ENCODE results near the gene PCDHGB1. TPM values are rescaled to one million over a fixed set of nuclear protein-coding genes. Genes with fewer than 3 reads are reported as not detected.

PCDHGB1 gene
- total RNA-seq, result 0.49 and 2.9 TPM in 2 replicates

DNA sequence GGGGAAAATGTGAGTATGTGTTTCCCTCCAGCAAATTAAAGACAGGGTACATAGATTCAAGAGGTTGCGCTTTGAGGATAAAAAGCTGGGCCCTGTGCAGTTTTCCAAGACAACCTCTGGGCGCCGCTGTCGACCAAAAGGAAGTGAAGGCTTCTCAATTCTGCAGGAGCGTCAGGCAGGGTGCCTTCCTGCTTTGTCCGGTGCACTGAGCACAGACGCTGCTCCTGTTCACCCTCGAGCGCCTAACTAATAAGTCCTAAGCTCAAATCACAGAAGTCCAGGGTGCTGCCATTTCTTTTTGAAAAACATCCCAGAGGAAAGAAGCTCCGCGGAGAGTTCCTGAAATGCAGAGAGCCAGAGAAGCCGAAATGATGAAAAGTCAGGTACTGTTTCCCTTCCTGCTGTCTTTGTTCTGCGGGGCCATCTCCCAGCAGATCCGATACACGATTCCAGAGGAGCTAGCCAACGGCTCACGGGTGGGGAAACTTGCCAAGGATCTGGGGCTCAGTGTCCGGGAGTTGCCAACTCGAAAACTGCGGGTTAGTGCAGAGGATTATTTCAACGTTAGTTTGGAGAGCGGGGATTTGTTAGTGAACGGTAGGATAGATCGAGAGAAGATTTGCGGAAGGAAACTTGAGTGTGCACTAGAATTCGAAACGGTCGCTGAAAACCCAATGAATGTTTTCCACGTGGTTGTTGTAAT lies at the start of gene PCDHGB1:
Gene PCDHGB1 (plus strand): TSS at position 183 of the 703 bp plus-strand sequence. CDS start 162 bp downstream, at position 345.

DNA sequence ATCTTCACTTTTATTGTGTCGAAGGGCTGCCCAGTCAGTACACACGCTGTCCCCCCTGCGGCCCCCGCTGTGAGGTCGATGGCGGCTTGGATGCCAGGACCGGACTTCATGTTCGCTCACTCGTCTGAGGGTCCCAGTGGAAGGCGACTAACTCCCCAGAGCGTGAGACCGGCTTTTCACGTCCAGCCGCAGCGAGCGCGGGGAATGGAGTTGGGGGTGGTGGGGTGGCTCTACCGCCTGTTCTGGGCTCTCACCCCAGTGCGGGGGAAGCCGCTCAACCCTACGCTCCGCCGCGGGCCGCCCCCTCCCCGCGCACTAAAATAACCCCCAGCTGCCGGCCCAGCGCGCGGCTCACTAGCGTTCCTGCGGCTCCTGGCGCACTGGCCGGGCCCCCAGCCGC lies 46.1 kb upstream of the PCDHGB1 start, which contains the start of gene SLC25A2:
Gene SLC25A2 (minus strand): TSS at position 294 of the 400 bp plus-strand sequence. CDS start 184 bp downstream, at position 110.

GRCh38 chr5:141320225-141321169 lies 29.4 kb upstream of the PCDHGB1 start, which contains the start of gene TAF7:
TAF7 (minus strand) TSS chr5:141320784; CDS start chr5:141320044, 740 bp downstream.

GRCh38 chr5:141330299-141331080 lies 19.4 kb upstream of the PCDHGB1 start, which contains the start of gene PCDHGA1:
PCDHGA1 (plus strand) TSS chr5:141330514.

GRCh38 chr5:141338538-141339306 lies 11.2 kb upstream of the PCDHGB1 start, which contains the start of gene PCDHGA2:
PCDHGA2 (plus strand) TSS chr5:141338760.

GRCh38 chr5:141343242-141343952 lies 6.5 kb upstream of the PCDHGB1 start, which contains the start of gene PCDHGA3:
PCDHGA3 (plus strand) TSS chr5:141343829; CDS start chr5:141344034, 205 bp downstream.

DNA sequence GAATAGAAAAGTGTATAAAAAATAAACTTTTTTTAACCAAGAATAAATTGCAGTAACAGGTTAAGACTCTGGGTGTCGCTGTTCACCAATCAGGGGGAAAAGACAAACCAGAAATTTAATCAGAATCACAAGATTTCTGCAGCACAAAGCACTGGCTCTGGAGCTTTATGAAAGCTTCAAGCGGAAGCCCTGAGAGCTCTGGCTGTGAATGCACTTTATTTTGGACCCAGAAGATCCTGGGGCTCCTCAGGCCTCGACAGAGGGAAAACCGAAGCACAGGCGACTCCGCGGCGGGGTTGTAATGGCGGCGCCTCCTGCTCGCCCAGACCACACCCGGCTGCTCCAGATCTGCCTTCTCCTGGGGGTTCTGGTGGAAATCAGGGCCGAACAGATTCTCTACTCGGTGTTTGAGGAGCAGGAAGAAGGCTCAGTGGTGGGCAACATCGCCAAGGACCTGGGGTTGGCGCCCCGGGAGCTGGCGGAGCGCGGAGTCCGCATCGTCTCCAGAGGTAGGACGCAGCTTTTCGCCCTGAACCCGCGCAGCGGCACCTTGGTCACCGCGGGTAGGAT lies 5.1 kb downstream of the PCDHGB1 start, which contains the start of gene PCDHGA4:
Gene PCDHGA4 (plus strand): TSS at position 122 of the 570 bp plus-strand sequence. CDS start 87 bp downstream, at position 209.

DNA sequence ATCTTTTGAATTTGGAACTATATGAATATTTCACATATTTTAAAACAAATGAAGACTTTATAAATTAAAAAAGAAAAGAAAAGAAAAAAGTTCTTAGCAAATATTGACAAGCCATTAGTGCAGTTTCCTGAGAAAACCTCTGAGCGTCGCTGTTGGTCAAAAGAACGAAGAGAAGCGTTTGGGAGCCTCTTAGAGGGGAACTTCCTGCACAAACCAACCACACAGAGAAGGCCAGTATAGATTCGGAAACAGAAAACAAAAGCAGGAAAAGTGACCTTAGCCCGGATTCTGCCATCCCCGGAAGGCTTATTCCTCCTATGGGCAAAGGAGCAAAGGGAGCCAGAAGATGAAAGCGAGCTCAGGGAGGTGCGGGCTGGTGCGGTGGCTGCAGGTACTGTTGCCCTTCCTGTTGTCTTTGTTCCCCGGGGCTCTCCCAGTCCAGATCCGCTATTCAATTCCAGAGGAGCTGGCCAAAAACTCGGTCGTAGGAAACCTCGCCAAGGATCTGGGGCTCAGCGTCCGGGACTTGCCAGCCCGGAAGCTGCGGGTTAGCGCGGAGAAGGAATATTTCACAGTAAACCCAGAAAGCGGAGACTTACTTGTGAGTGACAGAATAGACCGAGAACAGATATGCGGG lies 10.0 kb downstream of the PCDHGB1 start, which contains the start of gene PCDHGB2:
Gene PCDHGB2 (plus strand): TSS at position 205 of the 637 bp plus-strand sequence. CDS start 142 bp downstream, at position 347.

DNA sequence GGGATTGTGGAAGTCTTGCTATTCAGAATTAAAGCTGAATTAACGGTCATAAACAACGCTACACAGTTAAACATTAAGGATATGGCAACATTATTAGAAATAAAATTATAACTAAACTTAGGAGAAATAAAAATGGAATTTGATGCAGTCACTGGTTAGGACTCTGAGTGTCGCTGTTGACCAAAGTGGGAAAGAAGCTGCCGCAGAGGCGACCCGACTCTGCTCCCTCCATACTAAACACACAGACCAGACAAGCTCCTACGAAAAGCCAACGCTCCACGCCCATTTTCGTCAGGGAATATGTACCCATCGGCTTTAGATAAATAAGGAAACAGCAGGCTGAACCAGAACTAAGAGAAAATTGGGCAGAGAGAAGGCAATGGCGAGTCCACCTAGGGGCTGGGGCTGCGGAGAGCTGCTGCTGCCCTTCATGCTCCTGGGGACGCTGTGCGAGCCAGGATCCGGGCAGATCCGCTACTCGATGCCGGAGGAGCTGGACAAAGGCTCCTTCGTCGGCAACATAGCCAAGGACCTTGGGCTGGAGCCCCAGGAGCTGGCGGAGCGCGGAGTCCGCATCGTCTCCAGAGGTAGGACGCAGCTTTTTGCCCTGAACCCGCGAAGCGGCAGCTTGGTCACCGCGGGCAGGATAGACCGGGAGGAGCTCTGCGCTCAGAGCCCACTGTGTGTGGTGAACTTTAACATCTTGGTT lies 14.2 kb downstream of the PCDHGB1 start, which contains the start of gene PCDHGA5:
Gene PCDHGA5 (plus strand): TSS at position 211 of the 709 bp plus-strand sequence. CDS start 169 bp downstream, at position 380.

GRCh38 chr5:141369994-141370848 lies 20.3 kb downstream of the PCDHGB1 start, which contains the start of gene PCDHGB3:
PCDHGB3 (plus strand) TSS chr5:141370242; CDS start chr5:141370395, 153 bp downstream.

DNA sequence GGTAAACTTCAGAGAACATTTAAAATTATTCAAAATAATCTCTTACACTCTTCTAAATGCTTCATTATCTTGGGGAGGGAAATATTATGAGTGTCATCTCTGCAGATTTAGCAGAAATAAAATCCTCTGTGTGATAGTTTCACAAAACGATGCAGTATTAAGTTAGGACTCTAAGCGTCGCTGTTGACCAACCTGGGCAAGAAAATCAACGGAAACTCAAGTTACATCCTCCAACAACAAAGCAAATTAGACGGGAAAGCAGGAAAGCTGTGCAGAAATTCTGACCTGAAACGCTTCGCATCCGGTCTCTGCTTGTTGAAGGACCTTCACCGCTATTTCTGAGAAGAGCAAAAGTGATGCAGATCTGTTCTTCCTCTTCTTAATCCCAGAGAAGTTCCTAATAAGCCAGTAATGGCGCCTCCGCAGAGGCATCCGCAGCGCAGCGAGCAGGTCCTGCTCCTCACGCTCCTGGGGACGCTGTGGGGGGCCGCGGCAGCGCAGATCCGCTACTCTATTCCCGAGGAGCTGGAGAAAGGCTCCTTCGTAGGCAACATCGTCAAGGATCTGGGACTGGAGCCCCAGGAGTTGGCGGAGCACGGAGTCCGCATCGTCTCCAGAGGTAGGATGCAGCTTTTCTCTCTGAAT lies 23.9 kb downstream of the PCDHGB1 start, which contains the start of gene PCDHGA6:
Gene PCDHGA6 (plus strand): TSS at position 219 of the 645 bp plus-strand sequence. CDS start 193 bp downstream, at position 412.

GRCh38 chr5:141382469-141383294 lies 32.8 kb downstream of the PCDHGB1 start, which contains the start of gene PCDHGA7:
PCDHGA7 (plus strand) TSS chr5:141382742; CDS start chr5:141382900, 158 bp downstream.

GRCh38 chr5:141387557-141388311 lies 37.8 kb downstream of the PCDHGB1 start, which contains the start of gene PCDHGB4:
PCDHGB4 (plus strand) TSS chr5:141387698; CDS start chr5:141387885, 187 bp downstream.

GRCh38 chr5:141392429-141393198 lies 42.7 kb downstream of the PCDHGB1 start, which contains the start of gene PCDHGA8:
PCDHGA8 (plus strand) TSS chr5:141392633; CDS start chr5:141392814, 181 bp downstream.

